ENCODE measurements around the gene CRIM1.

The CRIM1 gene

DNA sequence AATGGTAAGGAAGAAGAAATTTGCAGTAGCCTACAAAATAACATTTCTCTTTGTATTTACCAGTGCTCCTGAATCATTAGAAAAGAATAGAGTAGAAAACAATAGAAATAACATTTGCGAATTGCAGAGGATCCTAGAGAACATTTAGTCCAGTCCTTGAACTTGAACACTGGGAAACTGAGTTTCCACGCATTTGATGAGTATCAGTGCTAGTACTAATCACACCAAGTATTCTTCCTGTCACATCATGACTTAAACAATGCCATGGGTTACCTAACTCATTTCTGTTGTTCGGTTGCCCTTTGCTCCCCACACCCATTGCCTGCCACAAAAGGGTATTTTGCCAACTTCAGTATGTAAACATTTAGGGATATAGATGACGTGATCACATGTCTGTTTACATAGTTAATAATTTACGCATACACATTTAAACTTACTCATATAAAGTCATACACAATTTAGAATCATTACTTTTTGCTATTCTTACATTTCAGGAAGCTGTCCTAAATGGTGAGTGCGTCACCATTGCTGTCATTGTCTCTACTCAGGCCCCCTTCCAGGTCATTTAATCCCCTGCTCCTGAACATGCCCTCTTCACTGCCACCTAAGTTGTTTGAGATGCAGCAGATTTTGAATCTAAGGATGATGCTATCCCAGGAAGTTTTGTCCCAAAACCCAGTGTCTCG lies 42.3 kb downstream of the CRIM1 start:
- TF ChIP-seq, protein P1, sequence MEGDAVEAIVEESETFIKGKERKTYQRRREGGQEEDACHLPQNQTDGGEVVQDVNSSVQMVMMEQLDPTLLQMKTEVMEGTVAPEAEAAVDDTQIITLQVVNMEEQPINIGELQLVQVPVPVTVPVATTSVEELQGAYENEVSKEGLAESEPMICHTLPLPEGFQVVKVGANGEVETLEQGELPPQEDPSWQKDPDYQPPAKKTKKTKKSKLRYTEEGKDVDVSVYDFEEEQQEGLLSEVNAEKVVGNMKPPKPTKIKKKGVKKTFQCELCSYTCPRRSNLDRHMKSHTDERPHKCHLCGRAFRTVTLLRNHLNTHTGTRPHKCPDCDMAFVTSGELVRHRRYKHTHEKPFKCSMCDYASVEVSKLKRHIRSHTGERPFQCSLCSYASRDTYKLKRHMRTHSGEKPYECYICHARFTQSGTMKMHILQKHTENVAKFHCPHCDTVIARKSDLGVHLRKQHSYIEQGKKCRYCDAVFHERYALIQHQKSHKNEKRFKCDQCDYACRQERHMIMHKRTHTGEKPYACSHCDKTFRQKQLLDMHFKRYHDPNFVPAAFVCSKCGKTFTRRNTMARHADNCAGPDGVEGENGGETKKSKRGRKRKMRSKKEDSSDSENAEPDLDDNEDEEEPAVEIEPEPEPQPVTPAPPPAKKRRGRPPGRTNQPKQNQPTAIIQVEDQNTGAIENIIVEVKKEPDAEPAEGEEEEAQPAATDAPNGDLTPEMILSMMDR (IDR thresholded peaks at IDR 0.05): no peak
- no peak for TF ChIP-seq ZFX (IDR thresholded peaks at IDR 0.05; ENCODE audit: borderline replicate concordance)
- peak overlapping the region; percentile 54 for H3K27ac ChIP-seq

DNA sequence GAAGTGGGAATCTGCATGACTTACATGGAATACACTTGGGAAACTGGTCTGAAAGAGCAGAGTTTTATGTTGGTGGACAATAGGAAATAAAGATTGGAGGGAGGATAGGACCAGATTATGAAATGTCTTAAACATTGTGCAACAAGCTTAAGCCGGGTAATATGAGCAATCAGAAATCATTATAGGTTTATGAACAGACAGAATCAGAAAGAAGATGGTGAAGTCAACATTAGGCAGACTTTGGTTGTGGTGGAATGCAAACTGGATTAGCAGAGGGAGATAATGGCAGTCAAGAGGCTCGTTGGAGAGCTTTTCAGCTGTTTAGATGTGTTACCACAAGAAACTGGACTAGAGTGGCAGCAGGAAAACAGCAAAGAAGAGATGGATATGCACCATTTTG lies 43.5 kb downstream of the CRIM1 start:
- TF ChIP-seq ZFX (IDR thresholded peaks at IDR 0.05; ENCODE audit: borderline replicate concordance): no peak
- TF ChIP-seq, protein P1 (IDR thresholded peaks at IDR 0.05): no peak
- H3K27ac ChIP-seq: no peak overlapping the region

DNA sequence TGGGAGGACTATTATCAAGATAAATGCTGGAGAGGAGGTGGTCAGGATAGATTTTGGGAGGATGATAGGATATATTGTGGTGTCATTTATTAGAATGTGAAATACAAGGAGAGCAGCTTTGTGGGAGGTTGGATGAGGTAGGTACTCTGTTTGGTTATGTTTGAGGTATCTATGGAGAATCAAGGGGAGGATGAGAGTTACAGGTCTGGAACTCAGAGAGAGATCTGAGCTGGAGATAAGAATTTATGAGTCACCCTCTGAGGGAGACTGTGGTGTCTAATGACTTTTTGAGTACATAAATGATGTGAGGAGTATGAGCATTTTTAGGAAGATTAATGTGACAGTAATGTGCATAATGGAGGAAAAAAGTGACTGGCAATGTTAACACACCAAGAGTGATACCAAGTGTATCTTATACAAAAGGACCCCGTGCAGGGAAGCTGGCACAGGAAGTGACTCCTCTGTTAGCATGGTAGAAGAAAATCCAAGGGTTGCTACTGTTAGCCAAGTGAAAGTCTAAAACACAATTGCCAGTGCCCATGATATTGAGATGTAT lies 48.2 kb downstream of the CRIM1 start:
- no peak overlapping the region for H3K27ac ChIP-seq
- TF ChIP-seq, protein P1 (IDR thresholded peaks at IDR 0.05): no peak
- no peak for TF ChIP-seq ZFX (IDR thresholded peaks at IDR 0.05; ENCODE audit: borderline replicate concordance)

DNA sequence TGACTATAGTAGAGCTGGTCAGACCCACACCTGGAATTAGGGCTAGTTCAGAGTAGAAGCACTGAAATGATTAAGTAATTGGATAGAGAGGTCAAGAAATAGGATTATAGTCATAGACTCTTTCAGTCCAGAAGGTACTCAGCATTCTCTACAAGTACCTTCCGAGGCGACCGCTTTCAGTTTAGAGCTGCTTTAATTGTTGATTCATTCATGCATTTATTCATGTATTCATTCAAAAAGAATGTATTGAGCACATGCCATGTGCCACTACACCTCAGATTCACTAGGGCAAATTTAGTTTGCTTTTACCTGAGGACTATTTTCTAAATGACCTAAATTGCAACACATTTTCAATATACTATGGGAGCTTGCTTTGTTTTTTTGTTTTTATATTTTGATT lies 48.7 kb downstream of the CRIM1 start:
- TF ChIP-seq ZFX (IDR thresholded peaks at IDR 0.05; ENCODE audit: borderline replicate concordance): no peak
- TF ChIP-seq, protein P1 (IDR thresholded peaks at IDR 0.05): no peak
- no peak overlapping the region for H3K27ac ChIP-seq

DNA sequence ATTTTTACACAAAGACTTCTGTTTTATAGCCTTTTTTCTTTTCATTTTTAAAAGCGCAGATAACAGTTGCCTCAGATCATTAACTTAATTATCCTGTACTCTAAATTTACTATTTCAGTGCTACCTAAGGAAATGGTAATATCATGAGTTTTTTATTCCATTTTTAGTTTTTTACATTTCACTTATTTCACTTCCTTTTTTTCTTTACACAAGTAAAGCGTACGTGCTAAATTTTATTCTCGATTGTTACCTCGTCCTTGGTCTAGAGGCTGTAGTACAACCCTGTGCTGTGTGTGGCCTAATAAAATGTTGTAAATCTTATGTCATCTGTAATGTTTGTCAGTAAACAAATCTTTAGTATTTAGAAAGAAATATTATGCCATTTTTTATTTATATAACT lies 49.2 kb downstream of the CRIM1 start:
- TF ChIP-seq ZFX (IDR thresholded peaks at IDR 0.05; ENCODE audit: borderline replicate concordance): no peak
- TF ChIP-seq, protein P1 (IDR thresholded peaks at IDR 0.05): no peak
- H3K27ac ChIP-seq: no peak overlapping the region

DNA sequence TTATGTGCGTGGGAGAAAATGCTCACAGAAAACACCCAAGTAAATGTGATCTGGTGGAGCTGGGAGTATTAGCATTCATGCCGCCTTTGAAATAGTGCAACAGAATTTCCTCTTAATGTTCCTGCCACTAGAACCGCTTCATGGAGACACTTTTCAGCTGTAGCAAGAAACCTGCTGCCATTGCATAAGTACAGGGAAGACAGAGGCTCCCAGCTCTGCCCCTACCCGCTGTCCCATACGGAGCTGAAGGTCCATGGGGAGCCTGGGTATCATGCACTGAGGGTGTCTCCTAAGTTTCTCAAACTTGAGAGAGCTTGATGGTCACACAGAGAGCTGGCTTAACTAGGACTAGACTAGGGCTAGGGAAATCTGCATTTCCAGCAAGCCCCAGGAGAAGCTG lies 49.6 kb downstream of the CRIM1 start:
- H3K27ac ChIP-seq: no peak overlapping the region
- TF ChIP-seq, protein P1 (IDR thresholded peaks at IDR 0.05): no peak
- no peak for TF ChIP-seq ZFX (IDR thresholded peaks at IDR 0.05; ENCODE audit: borderline replicate concordance)

DNA sequence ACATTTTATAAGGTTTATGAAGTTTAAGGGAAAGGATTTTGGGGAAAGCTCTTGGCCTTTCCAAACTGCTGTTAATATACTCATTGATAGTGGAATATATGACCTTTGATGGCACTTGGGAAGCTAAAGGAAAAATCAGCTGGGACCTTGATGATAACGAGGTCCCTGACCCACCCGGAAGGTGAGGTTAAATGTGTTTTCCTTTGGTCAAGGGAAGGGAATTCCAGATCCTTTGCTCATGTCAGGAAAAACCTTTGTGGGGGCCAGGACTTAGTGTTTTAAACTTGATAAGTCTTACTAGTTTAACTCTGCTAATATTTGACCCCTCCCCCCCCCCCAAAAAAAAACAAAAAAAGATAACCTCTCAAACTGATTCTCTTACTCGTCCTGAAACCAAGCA lies 50.7 kb downstream of the CRIM1 start:
- TF ChIP-seq ZFX (IDR thresholded peaks at IDR 0.05; ENCODE audit: borderline replicate concordance): no peak
- TF ChIP-seq, protein P1 (IDR thresholded peaks at IDR 0.05): no peak
- H3K27ac ChIP-seq: no peak overlapping the region

All from 22Rv1 (cell line).